HG02970 (cell line): ENCODE data around the gene ADAMTSL4.
"Not testable (repeated sequence)": the region's sequence is repeated elsewhere in the genome, so short reads cannot be mapped to it uniquely, and the experiment has no call there.

Experiments used
- ATAC-seq: cut with Tn5 transposase; IDR thresholded peaks from one replicate; pipeline ENCODE4 v1.9.1; 2021; ENCODE audit warnings: mild to moderate bottlenecking, moderate library complexity, moderate number of reproducible peaks; ENCODE audit not compliant: unreplicated experiment, low FRiP score

The ADAMTSL4 gene

DNA sequence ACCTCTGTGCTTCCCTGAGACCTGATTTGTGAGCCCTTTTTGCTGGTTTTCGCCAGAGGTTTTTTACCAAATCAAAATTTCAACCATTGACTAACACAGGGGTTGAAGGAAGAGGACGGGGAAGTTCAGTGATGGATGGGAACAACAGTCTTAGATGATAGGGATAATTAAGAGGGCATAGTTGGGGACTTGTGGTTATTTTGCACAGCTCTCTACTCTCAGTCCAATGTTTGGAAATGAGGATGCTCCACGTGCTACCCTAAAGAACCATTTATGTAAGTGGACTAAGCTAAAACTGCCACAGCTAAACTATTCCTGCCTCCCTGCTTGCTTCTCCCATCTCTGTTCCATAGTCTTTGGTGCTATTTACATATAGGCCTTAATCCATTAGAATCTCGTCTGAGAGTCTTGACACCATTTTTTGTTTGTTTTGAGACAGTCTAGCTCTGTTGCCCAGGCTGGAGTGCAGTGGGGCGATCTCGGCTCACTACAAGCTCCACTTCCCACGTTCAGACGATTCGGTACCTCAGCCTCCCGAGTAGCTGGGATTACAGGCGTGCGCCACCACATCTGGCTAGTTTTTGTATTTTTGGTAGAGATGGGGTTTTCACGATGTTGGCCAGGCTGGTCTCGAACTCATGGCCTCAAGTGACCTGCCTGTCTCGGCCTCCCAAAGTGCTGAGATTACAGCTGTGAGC, 30.9 kb downstream of the ADAMTSL4 start:
- ATAC-seq, result no peak

DNA sequence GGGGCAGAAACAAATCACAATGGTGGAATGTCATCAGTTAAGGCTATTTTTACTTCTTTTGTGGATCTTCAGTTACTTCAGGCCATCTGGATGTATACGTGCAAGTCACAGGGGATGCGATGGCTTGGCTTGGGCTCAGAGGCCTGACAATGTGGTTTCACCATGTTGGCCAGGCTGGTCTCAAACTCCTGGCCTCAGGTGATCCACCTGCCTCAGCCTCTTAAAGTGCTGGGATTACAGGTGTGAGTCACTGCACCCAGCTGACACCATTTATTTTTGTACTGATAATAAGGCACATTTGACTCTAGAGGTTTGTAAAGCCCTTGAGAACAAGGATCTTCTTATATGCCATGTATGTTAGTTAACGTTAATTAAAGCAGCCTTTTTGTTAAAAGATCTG, 31.8 kb downstream of the ADAMTSL4 start:
- not testable (repeated sequence) for ATAC-seq

DNA sequence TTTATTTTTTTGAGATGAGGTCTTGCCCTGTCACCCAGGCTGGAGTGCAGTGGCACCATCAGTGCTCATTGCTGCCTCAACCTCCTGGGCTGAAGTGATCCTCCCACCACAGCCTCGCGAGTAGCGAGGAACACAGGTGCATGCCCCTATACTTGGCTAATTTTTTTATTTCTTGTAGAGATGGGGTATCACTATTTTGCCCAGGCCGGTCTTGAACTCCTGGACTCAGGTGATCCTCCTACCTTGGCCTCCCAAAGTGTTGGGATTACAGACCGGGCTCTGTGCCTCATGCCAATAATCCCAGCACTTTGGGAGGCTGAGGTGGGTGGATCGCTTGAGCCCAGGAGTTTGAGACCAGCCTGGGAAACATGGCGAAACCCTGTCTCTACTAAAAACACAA, 32.2 kb downstream of the ADAMTSL4 start:
- ATAC-seq, result not testable (repeated sequence)

DNA sequence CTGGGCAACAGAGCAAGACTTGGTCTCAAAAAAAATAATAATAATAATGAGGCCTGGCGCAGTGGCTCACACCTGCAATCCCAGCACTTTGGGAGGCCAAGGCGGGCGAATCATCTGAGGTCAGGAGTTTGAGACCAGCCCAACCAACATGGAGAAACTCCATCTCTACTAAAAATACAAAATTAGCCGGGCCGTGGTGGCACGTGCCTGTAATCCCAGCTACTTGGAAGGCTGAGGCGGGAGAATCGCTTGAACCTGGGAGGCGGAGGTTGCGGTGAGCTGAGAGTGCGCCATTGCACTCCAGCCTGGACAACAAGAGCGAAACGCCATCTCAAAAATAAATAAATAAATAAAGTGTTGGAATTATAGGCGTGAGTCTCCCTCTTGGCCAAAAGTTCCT, 32.8 kb downstream of the ADAMTSL4 start:
- not testable (repeated sequence) for ATAC-seq

DNA sequence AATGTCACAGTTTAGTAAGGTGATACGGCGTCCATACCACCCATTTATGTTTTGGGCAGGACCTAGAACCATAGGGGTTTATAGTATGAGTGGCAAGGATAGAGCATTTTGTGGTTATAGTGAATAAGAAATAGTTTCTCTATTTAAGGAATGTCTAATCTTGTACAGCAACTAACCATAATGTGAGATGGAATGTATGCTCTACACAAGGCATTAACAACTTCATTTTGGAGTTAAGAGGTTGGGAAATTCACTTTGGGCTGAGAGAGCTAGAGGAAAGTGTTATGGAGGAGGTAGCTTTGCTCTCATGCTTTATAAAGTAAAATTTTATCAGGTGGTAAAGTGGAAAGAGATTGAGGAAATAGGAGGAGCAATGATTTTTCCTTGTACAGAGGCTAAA, 33.2 kb downstream of the ADAMTSL4 start:
- no peak for ATAC-seq

DNA sequence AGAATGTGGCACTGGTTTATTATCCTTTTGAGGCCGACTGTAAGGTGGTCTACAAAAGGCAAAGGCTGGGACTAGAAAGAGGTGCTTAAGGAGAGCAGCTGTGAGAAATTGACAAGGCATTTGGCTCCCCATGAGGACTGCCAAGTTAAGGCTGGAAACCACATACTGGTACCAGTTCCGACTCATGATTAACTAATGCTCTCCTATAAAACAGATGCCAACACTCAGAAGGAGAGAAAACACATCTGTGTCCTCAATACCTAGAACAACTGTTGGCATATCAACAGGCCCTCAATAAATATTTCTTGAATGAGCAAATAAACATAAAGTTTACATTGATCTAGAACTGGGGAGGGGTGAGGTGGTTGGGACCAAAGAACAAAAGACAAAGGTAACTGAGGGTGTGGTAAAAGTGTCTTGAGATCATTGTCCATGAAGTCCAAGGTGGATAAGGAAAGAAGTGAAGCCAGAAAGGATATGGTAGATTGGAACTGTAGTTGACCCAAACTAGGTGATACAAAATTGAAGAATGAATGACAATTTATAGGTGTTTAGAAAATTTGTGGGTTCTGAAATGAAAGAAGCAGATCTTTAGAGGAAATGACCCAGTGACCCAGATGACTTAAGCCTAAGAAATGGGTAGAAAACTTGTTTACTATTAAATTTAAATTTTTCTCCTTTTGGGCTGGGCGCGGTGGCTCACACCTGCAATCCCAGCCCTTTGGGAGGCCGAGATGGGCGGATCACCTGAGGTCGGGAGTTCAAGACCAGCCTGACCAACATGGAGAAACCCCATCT, 47.1 kb downstream of the ADAMTSL4 start:
- no peak for ATAC-seq

DNA sequence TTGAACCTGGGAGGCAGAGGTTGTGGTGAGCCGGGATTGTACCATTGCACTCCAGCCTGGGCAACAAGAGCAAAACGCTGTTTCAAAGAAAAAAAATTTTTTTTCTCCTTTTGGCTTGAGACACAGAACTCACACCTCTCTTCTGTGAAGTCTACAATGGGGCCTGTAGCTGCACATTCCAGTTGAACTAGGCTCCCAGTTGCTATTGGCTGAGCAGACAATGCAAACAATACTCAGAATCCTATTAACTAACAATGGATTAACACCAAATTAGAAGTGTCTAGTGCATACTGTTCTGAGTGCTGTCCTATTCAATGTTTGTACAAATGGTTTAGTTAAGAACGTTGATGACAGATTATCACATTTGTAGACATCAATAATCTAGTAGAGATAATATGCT, 47.8 kb downstream of the ADAMTSL4 start:
- no peak for ATAC-seq

DNA sequence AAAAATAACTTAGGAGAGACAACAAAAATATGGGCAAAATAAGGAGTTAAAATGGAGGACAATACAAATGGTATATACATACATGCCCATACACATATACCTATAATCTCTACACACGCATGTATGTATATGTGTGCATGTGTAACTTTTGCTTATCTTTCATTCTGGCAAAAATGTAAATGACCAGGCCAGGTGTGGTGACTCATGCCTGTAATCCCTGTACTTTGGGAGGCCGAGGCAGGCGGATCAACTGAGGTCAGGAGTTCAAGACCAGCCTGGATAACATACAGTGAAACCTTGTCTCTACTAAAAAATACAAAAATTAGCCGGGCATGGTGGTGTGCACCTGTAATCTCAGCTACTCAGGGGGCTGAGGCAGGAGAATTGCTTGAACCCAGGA, 49.1 kb downstream of the ADAMTSL4 start:
- not testable (repeated sequence) for ATAC-seq

DNA sequence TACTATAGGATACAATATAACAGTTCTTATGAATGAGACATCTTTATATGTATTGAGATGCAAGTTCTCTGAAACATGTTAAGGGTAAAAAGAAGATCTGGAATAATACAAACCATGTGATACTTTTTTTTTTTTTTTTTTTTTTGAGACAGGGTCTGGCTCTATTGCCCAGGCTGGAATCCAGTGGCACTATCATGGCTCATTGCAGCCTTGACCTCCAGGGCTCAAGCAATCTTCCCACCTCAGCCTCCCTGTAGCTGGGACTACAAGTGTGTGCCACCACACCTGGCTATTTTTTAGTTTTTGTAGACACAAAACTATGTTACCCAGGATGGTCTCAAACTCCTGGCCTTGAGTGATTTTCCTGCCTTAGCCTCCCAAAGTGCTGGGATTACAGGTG, 52.3 kb downstream of the ADAMTSL4 start:
- ATAC-seq, result no peak

DNA sequence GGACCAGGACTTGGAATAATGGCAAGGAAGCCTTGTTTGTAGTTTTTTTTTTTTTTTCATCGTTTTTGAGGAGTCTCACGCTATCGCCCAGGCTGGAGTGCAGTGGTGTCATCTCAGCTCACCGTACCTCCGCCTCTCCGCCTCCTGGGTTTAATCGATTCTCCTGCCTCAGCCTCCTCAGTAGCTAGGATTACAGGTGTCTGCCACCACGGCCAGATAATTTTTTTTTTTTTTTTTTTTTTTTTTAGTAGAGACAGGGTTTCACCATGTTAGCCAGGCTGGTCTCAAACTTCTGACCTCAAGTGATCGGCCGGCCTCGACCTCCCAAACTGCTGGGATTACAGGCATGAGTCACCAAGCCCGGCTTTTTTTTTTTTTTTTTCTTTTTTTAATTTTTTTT, 53.2 kb downstream of the ADAMTSL4 start:
- not testable (repeated sequence) for ATAC-seq

DNA sequence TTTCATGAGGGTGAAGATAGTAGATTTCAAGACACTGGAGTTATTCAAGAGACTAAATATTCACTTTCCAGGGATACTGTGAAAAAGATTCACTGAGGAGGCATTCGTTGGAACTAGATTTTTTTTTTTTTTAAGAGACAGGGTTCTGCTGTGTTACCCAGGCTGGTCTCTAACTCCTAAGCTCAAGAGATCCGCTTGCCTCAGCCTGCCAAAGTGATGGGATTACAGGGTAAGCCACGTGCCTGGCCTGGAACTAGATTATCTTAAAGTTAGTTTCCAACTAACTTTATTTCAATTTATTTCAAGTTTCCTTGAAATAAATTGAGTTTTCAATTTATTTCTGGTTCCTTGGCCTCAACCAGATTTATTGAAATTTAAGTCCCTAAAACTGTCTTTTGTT, 54.5 kb downstream of the ADAMTSL4 start:
- ATAC-seq, result no peak

DNA sequence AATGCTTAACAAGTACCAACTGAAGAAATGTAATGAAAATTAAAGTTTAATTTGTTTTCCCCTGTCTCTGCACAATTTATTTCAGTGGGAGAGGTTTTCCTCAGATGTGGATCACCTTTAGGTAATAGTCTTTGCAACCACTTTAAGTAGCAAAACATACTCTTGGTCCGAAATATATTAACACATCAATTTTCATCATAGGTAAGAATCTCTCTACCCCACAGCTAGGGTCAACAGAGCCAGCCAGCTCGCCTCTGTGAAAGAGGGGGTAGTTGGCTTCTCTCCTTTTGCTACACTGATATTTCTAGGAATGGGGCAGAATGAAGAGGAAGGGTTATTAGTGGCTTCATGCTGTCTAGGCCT, 55.0 kb downstream of the ADAMTSL4 start:
- no peak for ATAC-seq

DNA sequence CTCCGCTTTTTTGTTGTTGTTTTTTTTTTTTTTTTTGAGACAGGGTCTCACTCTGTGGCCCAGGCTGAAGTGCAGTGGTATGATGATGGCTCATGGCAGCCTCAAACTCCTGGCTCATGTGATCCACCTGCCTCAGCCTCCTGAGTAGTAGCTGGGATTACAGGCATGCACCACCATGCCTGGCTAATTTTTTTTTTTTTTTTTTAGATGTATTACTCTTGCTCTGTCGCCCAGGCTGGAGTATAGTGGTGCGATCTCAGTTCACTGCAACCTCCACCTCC, 56.2 kb downstream of the ADAMTSL4 start:
- not testable (repeated sequence) for ATAC-seq

DNA sequence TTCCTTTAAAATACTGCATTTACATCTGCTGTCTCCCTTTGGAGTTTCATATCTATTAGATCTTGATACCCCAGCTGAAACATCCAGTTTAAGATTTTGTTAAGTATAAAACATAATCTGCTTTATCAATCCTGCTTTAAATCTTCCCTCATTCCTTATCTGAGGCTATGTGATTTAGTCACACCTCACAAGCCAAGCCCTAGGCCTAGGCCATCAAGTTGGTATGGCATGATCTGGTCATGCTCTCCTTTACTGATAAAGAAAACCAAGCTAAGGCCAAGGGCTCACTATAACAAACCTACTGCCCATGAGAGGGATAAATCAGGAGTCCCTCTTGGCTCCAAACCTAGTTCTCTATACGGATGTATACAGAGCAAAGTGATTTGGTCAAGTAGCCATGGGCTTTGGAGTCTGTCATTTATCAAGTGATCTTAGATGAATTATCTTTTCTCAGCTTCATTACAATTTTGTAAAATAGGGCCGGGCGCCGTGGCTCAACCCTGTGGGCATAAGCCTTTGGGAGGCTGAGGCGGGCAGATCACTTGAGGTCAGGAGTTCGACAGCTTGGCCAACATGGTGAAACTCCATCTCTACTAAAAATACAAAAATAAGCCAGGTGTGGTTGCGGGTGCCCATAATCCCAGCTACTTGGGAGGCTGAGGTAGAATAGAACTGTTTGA, 57.4 kb downstream of the ADAMTSL4 start:
- ATAC-seq, result no peak

DNA sequence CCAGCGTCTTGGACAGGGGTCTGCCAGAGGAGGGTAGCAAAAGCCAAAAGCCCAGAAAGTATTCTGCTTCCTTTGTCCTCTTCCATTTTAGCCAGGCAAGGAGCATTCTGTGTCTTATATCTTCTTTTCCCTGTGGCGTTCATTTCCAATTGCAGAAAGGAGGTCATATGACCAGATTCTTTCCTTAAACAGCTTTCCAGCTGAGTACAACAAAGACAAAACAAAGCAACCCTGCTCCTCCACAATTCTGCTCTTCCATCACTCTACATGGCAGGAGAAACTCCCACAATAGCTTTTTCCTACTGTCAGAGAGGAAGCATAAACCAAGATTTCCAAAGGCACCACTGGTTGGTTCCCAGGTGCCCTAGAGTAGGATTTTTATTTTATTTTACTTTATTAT, 60.5 kb downstream of the ADAMTSL4 start:
- no peak for ATAC-seq
